Adrenal gland (tissue), 5 donors: ENCODE results near the gene GNS.

ENCODE experiments used
- POLR2A ChIP-seq, 2 donors: fragments of 450-650 bp; IDR thresholded peaks; one replicate each; pipeline ENCODE4 v1.6.1; 2017; ENCODE audit warnings: antibody characterized with exemption in 2 of 2, mild to moderate bottlenecking in 2 of 2, moderate library complexity in 1 of 2
- TF ChIP-seq, protein P1 (sequence below), 6 experiments: fragments of 450-650 bp in 4 of 6; fragments of 200-600 bp in 2 of 6; sonication (generic) in 1 of 6; IDR thresholded peaks; 1 replicate in 5 of 6; 2 replicates in 1 of 6; pipeline versions ENCODE4 v1.5.1 to v1.8.0; 2016 to 2021; ENCODE audit warnings: antibody characterized with exemption in 6 of 6, mild to moderate bottlenecking in 2 of 6, moderate library complexity in 1 of 6
- donor health status: DM: no; HTN: no; CAD: no.

- TF ChIP-seq, protein P1, sequence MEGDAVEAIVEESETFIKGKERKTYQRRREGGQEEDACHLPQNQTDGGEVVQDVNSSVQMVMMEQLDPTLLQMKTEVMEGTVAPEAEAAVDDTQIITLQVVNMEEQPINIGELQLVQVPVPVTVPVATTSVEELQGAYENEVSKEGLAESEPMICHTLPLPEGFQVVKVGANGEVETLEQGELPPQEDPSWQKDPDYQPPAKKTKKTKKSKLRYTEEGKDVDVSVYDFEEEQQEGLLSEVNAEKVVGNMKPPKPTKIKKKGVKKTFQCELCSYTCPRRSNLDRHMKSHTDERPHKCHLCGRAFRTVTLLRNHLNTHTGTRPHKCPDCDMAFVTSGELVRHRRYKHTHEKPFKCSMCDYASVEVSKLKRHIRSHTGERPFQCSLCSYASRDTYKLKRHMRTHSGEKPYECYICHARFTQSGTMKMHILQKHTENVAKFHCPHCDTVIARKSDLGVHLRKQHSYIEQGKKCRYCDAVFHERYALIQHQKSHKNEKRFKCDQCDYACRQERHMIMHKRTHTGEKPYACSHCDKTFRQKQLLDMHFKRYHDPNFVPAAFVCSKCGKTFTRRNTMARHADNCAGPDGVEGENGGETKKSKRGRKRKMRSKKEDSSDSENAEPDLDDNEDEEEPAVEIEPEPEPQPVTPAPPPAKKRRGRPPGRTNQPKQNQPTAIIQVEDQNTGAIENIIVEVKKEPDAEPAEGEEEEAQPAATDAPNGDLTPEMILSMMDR (IDR thresholded peaks at IDR 0.05), result no peak
- no peak for TF ChIP-seq POLR2A (IDR thresholded peaks at IDR 0.05)
Observed at GRCh38 chr12:64736771-64737170, 22.4 kb downstream of the GNS start.
